ENCODE measurements around the gene SHISAL2B. TPM values are rescaled to one million over a fixed set of nuclear protein-coding genes. Genes with fewer than 3 reads are reported as not detected.

Gene SHISAL2B
- total RNA-seq, 1 donor: not detected

DNA sequence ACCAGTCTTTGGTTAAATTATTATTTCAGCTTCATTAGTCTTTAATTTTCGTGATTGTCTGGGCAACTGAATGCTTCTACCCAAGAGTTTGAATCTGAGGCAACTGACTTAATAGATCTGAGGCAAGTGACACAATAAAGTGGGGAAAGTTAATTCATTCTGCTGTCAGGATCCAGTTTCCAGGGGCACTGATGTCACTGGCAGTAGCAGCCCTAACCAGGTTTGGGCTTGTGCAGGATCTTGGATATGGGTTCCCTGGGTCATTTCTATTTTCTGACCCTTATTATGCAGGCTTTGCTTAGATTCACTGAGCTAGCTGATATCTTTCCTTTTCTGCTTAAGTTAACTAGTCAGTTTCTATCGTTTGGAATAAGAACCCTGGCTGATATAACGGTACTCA lies 68.6 kb downstream of the SHISAL2B start:
- TF ChIP-seq, protein P1, sequence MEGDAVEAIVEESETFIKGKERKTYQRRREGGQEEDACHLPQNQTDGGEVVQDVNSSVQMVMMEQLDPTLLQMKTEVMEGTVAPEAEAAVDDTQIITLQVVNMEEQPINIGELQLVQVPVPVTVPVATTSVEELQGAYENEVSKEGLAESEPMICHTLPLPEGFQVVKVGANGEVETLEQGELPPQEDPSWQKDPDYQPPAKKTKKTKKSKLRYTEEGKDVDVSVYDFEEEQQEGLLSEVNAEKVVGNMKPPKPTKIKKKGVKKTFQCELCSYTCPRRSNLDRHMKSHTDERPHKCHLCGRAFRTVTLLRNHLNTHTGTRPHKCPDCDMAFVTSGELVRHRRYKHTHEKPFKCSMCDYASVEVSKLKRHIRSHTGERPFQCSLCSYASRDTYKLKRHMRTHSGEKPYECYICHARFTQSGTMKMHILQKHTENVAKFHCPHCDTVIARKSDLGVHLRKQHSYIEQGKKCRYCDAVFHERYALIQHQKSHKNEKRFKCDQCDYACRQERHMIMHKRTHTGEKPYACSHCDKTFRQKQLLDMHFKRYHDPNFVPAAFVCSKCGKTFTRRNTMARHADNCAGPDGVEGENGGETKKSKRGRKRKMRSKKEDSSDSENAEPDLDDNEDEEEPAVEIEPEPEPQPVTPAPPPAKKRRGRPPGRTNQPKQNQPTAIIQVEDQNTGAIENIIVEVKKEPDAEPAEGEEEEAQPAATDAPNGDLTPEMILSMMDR (IDR thresholded peaks at IDR 0.05; ENCODE audit: insufficient read depth, low read depth, low read length): no peak
- DNase-seq (ENCODE audit: low read depth): no peak
- H3K4me3 ChIP-seq (ENCODE audit: low read depth, low read length): no peak overlapping the region

DNA sequence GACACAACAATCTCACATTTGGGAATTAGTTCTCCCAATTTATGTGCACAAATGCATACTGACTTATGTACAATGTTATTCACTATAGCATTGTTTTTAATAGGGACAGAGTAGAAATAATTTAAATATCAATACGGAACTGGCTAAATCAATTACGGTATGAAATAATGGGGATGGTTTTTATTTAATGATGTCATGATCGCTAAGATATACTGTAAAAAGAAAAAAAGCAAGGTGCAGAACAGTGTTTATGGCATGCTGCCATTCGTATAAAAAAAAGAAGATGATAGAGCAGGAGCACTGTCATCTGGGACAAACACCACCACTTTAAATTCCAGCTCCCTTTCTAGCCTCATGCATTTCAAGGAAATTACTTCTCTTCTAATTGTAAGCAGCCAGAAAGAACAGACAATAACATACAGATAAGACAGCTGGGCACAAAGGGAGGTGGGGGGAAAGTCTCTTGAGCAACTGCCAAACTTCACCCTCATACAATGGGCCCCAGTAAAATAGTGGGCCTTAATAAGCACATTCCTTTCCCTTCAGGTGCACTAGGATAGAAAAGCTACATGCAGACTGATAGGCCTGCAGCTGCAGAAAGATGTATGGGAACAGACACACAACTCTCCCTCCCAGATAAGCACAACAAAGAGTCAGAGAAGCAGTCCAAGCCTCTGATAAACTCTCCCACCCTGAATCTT lies 69.8 kb downstream of the SHISAL2B start:
- TF ChIP-seq, protein P1 (IDR thresholded peaks at IDR 0.05; ENCODE audit: insufficient read depth, low read depth, low read length): no peak
- no peak for DNase-seq (ENCODE audit: low read depth)
- no peak overlapping the region for H3K4me3 ChIP-seq (ENCODE audit: low read depth, low read length)

DNA sequence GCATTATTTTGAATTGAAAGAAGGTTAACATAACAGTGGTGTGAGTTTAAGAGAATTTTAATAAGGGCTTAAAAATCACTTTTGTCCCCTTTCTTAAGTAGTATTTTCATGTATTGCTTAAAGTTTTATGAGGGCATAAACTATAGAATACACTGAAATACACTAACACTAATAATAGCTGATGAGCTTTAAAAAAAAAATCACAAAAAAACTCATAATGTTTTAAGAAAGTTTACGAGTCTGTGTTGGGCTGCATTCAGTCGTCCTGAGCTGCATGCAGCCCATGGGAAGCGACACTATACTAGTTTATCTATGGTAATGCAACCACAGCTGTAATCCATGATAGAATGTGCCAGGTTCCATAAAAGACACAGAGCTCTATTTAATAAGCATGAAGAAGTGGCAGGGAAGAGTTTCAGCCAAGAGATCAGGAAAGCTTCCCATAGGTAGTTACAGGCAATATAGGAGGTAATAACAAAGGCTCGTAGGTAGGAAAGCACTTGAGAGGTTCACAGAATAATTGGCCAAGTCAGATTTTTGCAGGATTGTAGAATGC lies 73.7 kb downstream of the SHISAL2B start:
- peak; percentile 6 for DNase-seq (ENCODE audit: low read depth)
- TF ChIP-seq, protein P1 (IDR thresholded peaks at IDR 0.05; ENCODE audit: insufficient read depth, low read depth, low read length): no peak
- no peak overlapping the region for H3K4me3 ChIP-seq (ENCODE audit: low read depth, low read length)

GRCh38 chr5:64765804-64766504 lies 75.7 kb downstream of the SHISAL2B start:
- TF ChIP-seq, protein P1 (IDR thresholded peaks at IDR 0.05; ENCODE audit: insufficient read depth, low read depth, low read length): no peak
- H3K4me3 ChIP-seq (ENCODE audit: low read depth, low read length): no peak overlapping the region
- DNase-seq (ENCODE audit: low read depth): peak; percentile 61

- DNase-seq (ENCODE audit: low read depth): no peak
- TF ChIP-seq, protein P1 (IDR thresholded peaks at IDR 0.05; ENCODE audit: insufficient read depth, low read depth, low read length): no peak
- peak overlapping the region; percentile 83 for H3K4me3 ChIP-seq (ENCODE audit: low read depth, low read length)
Observed at GRCh38 chr5:64766941-64767340, 76.6 kb downstream of the SHISAL2B start.

Other genes starting within 250 kb of the SHISAL2B start
- 0.32 TPM in 1 of 2 replicates, not detected in the other for gene RGS7BP, start 184.5 kb upstream of the SHISAL2B start, total RNA-seq
- gene SREK1IP1, start 78.2 kb downstream of the SHISAL2B start, total RNA-seq: 9.0 and 12.5 TPM in 2 replicates
- gene CWC27, start 78.4 kb downstream of the SHISAL2B start, total RNA-seq: 13.2 and 16.0 TPM in 2 replicates

Measured in fibroblast of villous mesenchyme (primary cell).